Natural killer cell (primary cell): Measurements from ENCODE around the gene UAP1L1. TPM values are rescaled to one million over a fixed set of nuclear protein-coding genes. Genes with fewer than 3 reads are reported as not detected.

ENCODE experiments used
- ATAC-seq, 3 donors: fragments of 150-1000 bp in 2 of 3; fragments of 200-7000 bp in 1 of 3; cut with Tn5 transposase; 1 replicate in 1 of 3; 2 replicates in 2 of 3; pipeline ENCODE4 v1.10.0; 2021; ENCODE audit warnings: mild to moderate bottlenecking in 2 of 3, moderate library complexity in 2 of 3
- DNase-seq, 2 donors: peaks; one replicate each; pipeline versions ENCODE4 v3.0.0 to v3.0.0-alpha.2; 2013 to 2021; ENCODE audit warnings: mixed read lengths in 1 of 2
- H3K27ac ChIP-seq: one replicate; pipeline ENCODE4 v1.5.1; 2013; ENCODE audit warnings: mild to moderate bottlenecking, low read length
- H3K27me3 ChIP-seq: one replicate; pipeline ENCODE4 v1.6.1; 2013; ENCODE audit warnings: low read length; ENCODE audit not compliant: control insufficient read depth, insufficient read depth
- H3K36me3 ChIP-seq: one replicate; pipeline ENCODE4 v1.6.1; 2013; ENCODE audit warnings: low read length; ENCODE audit not compliant: control insufficient read depth, insufficient read depth
- H3K4me1 ChIP-seq: one replicate; pipeline ENCODE4 v1.6.1; 2013; ENCODE audit warnings: low read length; ENCODE audit not compliant: control insufficient read depth, insufficient read depth
- H3K4me3 ChIP-seq: one replicate; pipeline ENCODE4 v1.5.1; 2013; ENCODE audit warnings: low read length
- H3K9me3 ChIP-seq: one replicate; pipeline ENCODE4 v1.6.1; 2013; ENCODE audit warnings: low read length; ENCODE audit not compliant: control insufficient read depth, insufficient read depth
- H3K27ac Mint-ChIP-seq, 2 donors: one replicate each; pipeline ENCODE4 v1.8.0; 2022; ENCODE audit warnings: mild to moderate bottlenecking in 2 of 2, mixed read lengths in 2 of 2, moderate library complexity in 1 of 2
- H3K27me3 Mint-ChIP-seq, 2 donors: one replicate each; pipeline ENCODE4 v1.8.0; 2022; ENCODE audit warnings: low read depth in 2 of 2, mixed read lengths in 2 of 2
- H3K36me3 Mint-ChIP-seq: one replicate; pipeline ENCODE4 v1.8.0; 2022; ENCODE audit warnings: mixed read lengths
- H3K4me1 Mint-ChIP-seq, 2 donors: one replicate each; pipeline ENCODE4 v1.8.0; 2022; ENCODE audit warnings: mixed read lengths in 2 of 2
- H3K4me3 Mint-ChIP-seq: one replicate; pipeline ENCODE4 v1.8.0; 2022; ENCODE audit warnings: mild to moderate bottlenecking, moderate library complexity, mixed read lengths
- H3K9me3 Mint-ChIP-seq, 2 donors: one replicate each; pipeline ENCODE4 v1.8.0; 2022; ENCODE audit warnings: mixed read lengths in 2 of 2
- WGBS: methylation state at CpG from one replicate; pipeline ENCODE4 v1.1.7; 2013; ENCODE audit warnings: missing lambda C conversion rate; ENCODE audit not compliant: insufficient coverage; 5-methylcytosine and 5-hydroxymethylcytosine counted together
- intact Hi-C: fragments of 100-400 bp; cut with micrococcal nuclease; formaldehyde crosslinking; loops from one replicate; pipeline ENCODE4 v1.14.2; 2022
- total RNA-seq, 4 donors: library from RNA; stranded (reverse); fragments of 120-200 nt in 1 of 4; gene quantifications; one replicate each; pipeline versions ENCODE4 v1.2.3 to v1.2.4, GENCODE V29; 2013 to 2022
- TF ChIP-seq, protein P1 (sequence below): fragments of 200-600 bp; IDR thresholded peaks from one replicate; pipeline ENCODE4 v1.8.0; 2022; ENCODE audit warnings: antibody characterized with exemption

Gene UAP1L1
- total RNA-seq, 3 donors from 2014 or later (not counting 1 experiment from before 2014, with no cell fraction given): 10.5 to 25.8 (median 19.3) TPM

DNA sequence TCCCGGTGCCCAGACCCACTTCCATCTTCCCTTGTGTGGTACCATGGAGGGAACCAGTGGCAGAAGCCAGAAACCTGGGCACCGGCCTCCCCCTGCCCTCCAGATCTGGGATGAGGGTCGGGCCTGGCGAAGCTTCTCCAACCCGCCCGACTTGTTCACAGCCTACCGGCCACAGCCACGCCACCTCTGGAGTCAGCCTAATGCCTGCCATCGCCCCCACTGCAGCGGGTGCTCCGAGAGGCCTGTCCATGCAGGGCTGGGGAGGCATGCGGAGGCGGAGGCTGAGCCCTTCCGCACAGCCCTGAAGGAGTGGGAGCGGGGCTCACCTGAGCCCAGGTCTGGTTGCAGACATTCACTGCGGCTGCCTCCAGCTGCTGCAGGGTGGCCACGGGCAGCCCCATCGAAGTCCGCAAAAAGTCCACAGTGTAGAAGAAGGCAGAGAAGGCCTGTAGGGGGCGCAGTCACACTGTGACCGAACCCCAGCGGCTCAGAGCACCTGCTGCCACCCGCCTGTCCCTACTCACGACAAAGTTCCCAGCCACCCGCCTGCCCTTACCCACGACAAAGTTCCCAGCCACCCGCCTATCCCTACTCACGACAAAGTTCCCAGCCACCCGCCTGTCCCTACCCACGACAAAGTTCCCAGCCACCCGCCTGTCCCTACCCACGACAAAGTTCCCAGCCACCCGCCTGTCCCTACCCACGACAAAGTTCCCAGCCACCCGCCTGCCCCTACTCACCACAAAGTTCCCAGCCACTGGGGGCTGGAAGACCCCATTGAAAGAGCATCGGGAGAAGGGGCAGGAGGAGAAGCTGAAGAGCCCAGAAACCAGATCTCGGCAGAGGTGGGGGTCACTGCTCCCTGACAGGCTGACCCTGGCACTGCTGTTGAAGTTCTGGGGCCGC, 27.5 kb upstream of the UAP1L1 start:
- H3K9me3 ChIP-seq: no peaks in the 10 kb centered on the region
- H3K36me3 Mint-ChIP-seq: no peaks in the 10 kb centered on the region
- no peak overlapping the region for H3K27ac Mint-ChIP-seq
- no peak overlapping the region for H3K27ac ChIP-seq
- H3K4me3 Mint-ChIP-seq: peak overlapping the region; percentile 17
- DNase-seq (peak in 1 of 2 donors; percentile 78), ATAC-seq (peak; percentile 38 to 52 (median 41))
- H3K27me3 Mint-ChIP-seq: peaks cover 12 to 40% of the 10 kb centered on the region in 2 donors
- peaks cover 5 to 6% of the 10 kb centered on the region in 2 donors for H3K4me1 Mint-ChIP-seq
- WGBS: 39% methylated on average over 38 of the region's 38 CpGs
- no peak overlapping the region for H3K4me3 ChIP-seq
- peaks cover 72% of the 10 kb centered on the region for H3K27me3 ChIP-seq
- intact Hi-C loops: loop anchor here (5.0 kb wide), 1 partner anchor 178 kb away; the partner anchor contains the start of genes CYSRT1 and RNF224
- no peaks in the 10 kb centered on the region for H3K36me3 ChIP-seq
- no peaks in the 10 kb centered on the region for H3K9me3 Mint-ChIP-seq
- peaks cover 36% of the 10 kb centered on the region for H3K4me1 ChIP-seq
- TF ChIP-seq, protein P1, sequence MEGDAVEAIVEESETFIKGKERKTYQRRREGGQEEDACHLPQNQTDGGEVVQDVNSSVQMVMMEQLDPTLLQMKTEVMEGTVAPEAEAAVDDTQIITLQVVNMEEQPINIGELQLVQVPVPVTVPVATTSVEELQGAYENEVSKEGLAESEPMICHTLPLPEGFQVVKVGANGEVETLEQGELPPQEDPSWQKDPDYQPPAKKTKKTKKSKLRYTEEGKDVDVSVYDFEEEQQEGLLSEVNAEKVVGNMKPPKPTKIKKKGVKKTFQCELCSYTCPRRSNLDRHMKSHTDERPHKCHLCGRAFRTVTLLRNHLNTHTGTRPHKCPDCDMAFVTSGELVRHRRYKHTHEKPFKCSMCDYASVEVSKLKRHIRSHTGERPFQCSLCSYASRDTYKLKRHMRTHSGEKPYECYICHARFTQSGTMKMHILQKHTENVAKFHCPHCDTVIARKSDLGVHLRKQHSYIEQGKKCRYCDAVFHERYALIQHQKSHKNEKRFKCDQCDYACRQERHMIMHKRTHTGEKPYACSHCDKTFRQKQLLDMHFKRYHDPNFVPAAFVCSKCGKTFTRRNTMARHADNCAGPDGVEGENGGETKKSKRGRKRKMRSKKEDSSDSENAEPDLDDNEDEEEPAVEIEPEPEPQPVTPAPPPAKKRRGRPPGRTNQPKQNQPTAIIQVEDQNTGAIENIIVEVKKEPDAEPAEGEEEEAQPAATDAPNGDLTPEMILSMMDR: no peak

DNA sequence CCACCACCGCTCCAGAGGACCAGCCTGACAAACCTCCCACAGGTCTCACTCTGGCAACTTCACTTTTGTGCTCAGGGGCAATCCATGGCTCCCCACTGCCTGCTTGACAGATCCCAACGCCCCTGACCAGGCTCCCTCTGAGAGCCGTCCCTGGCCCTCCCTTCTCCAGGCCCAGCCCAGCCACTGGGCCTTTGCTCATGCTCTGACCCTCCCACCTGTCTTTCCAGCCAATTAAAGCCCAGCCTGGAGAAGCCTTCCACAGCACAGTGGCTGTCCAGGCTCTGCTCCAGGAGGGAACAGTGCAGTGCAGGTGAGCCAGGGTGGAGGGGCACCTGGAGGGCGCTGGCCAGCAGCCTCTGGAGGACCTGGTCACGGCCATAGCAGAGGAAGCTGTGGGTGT, 26.7 kb upstream of the UAP1L1 start:
- Histone ChIP-seq H3K4me1 (peaks cover 29% of the 10 kb centered on the region), H3K36me3 (no peaks in the 10 kb centered on the region), H3K27me3 (peaks cover 66% of the 10 kb centered on the region), H3K4me3 (no peak overlapping the region), H3K27ac (no peak overlapping the region), H3K9me3 (no peaks in the 10 kb centered on the region)
- ATAC-seq (no peak), DNase-seq (no peak)
- Mint-ChIP-seq H3K4me1 (peaks cover 0 to 5% of the 10 kb centered on the region in 2 donors), H3K27me3 (peaks cover 7 to 35% of the 10 kb centered on the region in 2 donors), H3K36me3 (no peaks in the 10 kb centered on the region), H3K4me3 (no peak overlapping the region), H3K9me3 (no peaks in the 10 kb centered on the region), H3K27ac (no peak overlapping the region)
- intact Hi-C loops: no loop called here
- WGBS: 82% methylated on average over 5 of the region's 5 CpGs
- TF ChIP-seq, protein P1: no peak

DNA sequence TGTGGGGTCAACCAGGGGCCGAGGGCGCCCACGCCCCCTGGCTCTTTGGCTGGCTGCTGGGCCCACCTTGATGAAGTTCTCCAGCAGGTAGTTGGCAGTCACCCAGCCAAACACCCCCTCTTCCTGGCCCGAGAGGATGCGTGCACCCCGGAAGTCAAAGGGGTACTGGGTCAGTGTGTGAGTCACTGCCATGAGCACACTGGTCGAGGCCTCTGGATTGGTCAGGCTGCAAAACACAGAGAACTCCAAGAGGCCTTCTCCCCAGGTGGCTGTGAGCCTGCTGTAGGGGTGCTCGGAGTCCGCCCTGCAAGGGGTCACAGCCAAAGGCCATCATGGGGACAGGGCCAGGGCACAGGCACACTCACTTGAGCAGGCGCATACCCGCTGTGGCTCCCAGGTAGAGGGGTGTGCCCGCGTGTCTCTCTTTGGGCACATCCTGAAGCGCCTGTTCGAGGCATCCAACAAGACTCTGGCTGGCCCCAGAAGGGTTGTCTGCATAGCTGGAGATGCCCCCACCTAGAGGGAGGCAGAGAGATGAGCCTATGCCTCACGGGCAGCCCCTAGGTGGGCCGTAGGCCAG, 26.1 kb upstream of the UAP1L1 start:
- no peak for DNase-seq
- Histone ChIP-seq H3K4me1 (peaks cover 24% of the 10 kb centered on the region), H3K9me3 (no peaks in the 10 kb centered on the region), H3K36me3 (no peaks in the 10 kb centered on the region), H3K4me3 (no peak overlapping the region), H3K27me3 (peaks cover 62% of the 10 kb centered on the region), H3K27ac (no peak overlapping the region)
- H3K27ac Mint-ChIP-seq: no peak overlapping the region
- TF ChIP-seq, protein P1: no peak
- H3K36me3 Mint-ChIP-seq: no peaks in the 10 kb centered on the region
- ATAC-seq: no peak
- H3K4me1 Mint-ChIP-seq: peaks cover 0 to 4% of the 10 kb centered on the region in 2 donors
- intact Hi-C loops: no loop called here
- 90% methylated on average over 16 of the region's 17 CpGs for WGBS
- H3K27me3 Mint-ChIP-seq: peaks cover 7 to 35% of the 10 kb centered on the region in 2 donors
- no peak overlapping the region for H3K4me3 Mint-ChIP-seq
- H3K9me3 Mint-ChIP-seq: no peaks in the 10 kb centered on the region
